Suppressor macrophage treated with lipopolysaccharide for 1 hour (primary cell): ENCODE data around the gene PLAC1.

ENCODE experiments used
- DNase-seq, 3 donors: peaks; one replicate each; pipeline ENCODE4 v3.0.0-alpha.2; 2020 to 2022

The PLAC1 gene

GRCh38 chrX:134537179-134537955, 120.9 kb downstream of the PLAC1 start:
- peak in 2 of 3 donors; percentile 28 to 36 for DNase-seq

DNA sequence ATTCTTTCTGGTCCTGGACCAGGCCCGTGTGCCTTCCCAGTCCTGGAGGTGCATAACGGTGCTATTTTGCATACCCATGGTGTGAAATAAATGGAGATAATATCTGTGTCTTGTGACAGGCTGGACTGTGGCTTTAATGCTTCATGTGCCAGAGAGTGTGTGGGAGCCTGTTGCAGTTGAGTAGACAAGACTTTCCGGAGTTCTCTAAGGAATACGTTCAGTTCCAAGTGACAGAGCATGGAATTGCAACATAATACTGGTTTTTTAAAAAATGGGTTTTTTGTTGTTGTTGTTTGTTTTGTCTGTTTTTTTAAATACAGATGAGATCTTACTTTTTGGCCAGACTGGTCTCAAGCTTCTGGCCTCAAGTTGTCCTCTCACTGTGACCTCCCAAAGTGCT, 124.3 kb downstream of the PLAC1 start:
- no peak for DNase-seq

- DNase-seq: no peak
Observed at GRCh38 chrX:134533352-134533751, 124.9 kb downstream of the PLAC1 start.

- DNase-seq: no peak
Observed at GRCh38 chrX:134530845-134531244, 127.4 kb downstream of the PLAC1 start.

DNA sequence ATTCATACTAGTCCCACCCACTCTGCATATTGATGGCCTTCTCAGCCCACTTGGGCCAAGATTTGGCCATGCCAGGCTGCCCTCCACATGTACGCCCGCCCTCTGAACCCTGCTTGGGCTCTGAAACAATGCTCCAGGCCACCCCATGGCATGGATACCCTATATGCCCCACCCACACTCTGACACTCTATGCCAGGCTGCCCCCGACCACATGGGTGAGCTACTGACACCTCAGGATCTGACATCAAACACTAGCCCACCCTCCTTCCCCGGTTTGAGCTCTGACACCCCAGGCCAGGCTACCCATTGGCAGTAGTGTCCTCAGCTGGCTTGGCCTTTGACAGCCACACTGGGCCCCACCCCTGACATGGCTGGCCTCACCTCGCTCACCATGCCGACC, 128.8 kb downstream of the PLAC1 start:
- no peak for DNase-seq

DNA sequence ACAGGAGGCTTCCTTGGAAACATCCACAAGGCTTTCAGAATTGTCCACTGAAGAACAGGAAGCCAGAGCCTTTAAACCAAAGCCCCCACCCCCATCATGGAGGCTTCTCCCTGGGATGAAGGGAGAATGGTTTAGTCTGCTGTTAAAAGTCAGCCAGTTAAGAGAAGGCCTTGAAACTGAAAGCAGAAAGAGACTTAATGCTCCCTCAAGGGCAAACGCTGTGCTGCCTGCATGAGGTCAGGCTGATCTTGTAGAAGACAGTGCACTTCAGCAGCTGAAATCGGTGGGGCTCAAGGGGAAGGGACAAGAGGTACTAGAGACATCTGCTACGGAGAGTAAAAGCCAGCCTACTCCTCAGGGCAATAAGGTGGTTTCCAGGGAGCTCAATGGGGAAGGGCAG, 129.3 kb downstream of the PLAC1 start:
- DNase-seq: no peak

DNA sequence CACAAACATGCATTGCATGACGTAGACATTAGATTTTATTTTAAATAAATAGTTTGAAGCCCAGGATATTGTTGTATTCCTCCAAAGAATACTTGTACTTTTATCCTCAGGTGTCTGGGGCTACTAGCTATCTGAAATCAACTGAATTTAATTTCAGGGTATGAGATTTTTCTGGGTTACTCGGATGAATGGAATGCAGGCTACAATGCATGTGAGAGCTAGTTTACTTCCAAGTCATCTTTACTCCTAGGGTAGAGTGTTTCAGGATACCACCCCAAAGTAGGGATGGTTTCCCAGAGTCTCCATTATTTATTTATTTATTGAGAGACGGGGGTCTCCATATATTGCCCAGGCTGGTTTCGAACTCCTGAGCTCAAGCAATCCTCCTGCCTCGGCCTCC, 131.9 kb downstream of the PLAC1 start:
- no peak for DNase-seq

DNA sequence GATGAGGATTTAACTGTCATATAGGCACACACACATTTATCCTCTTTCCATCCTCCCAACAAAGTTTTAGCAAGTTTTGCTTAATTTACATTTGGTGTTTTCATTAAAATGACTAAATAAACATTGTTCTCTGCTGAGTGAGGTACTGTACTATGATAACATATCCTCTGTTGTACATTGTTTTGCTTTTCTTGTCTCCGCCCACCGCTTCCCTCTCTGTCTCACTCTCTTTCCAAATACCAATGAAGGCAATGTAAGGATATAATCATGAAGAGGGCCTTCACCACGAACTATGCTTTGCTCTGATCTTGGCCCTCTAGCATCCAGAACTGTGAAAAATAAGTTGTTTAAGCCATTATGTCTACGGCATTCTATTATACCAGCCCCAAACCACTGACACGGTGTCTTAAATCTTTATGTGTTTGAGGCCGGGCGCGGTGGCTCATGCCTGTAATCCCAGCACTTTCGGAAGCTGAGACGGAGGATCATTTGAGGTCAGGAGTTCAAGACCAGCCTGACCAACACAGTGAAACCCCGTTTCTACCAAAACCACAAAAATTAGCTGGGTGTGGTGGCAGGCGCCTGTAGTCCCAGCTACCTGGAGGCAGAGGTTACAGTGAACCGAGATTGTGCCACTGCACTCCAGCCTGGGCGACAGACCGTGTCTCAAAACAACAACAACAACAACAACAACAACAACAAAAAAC, 133.0 kb downstream of the PLAC1 start:
- DNase-seq: no peak

GRCh38 chrX:134524181-134524580, 134.1 kb downstream of the PLAC1 start:
- DNase-seq: no peak

- DNase-seq: peak; percentile 57 to 65 (median 60)
Observed at GRCh38 chrX:134520860-134521390, 137.3 kb downstream of the PLAC1 start.
